Testis (tissue), 2 donors: ENCODE measurements around the gene GRIN2D.

Source experiments
- CTCF ChIP-seq, 3 experiments: fragments of 450-650 bp in 2 of 3; fragments of 200-600 bp in 1 of 3; sonication (generic) in 1 of 3; IDR thresholded peaks; one replicate each; pipeline ENCODE4 v1.5.1; 2016 to 2019; ENCODE audit warnings: antibody characterized with exemption in 3 of 3, mild to moderate bottlenecking in 2 of 3, moderate library complexity in 1 of 3
- POLR2A ChIP-seq: fragments of 450-650 bp; IDR thresholded peaks from one replicate; pipeline ENCODE4 v1.6.1; 2017; ENCODE audit warnings: antibody characterized with exemption, mild to moderate bottlenecking, moderate library complexity

GRCh38 chr19:48348737-48349136, 44.7 kb upstream of the GRIN2D start:
- TF ChIP-seq CTCF (IDR thresholded peaks at IDR 0.05), result no peak
- TF ChIP-seq POLR2A, result no peak
